HG03565 (cell line): Measurements from ENCODE around the gene CCNB2.

Source experiments
- ATAC-seq: cut with Tn5 transposase; IDR thresholded peaks from one replicate; pipeline ENCODE4 v1.9.1; 2021; ENCODE audit warnings: mild to moderate bottlenecking, moderate library complexity; ENCODE audit not compliant: unreplicated experiment

CCNB2 gene

GRCh38 chr15:59165726-59166125, 60.8 kb downstream of the CCNB2 start:
- ATAC-seq: no peak

GRCh38 chr15:59166166-59166565, 61.2 kb downstream of the CCNB2 start:
- ATAC-seq: no peak

GRCh38 chr15:59166601-59167265, 61.8 kb downstream of the CCNB2 start:
- no peak for ATAC-seq

GRCh38 chr15:59168536-59168935, 63.6 kb downstream of the CCNB2 start:
- no peak for ATAC-seq

- ATAC-seq: no peak
These were observed 64.3 kb downstream of the CCNB2 start for GRCh38 chr15:59169251-59169708.

GRCh38 chr15:59170295-59171066, 65.5 kb downstream of the CCNB2 start:
- ATAC-seq: no peak

GRCh38 chr15:59171067-59171397, 66.1 kb downstream of the CCNB2 start:
- no peak for ATAC-seq

GRCh38 chr15:59172289-59172901, 67.4 kb downstream of the CCNB2 start:
- no peak for ATAC-seq

GRCh38 chr15:59173194-59173593, 68.2 kb downstream of the CCNB2 start:
- ATAC-seq: no peak

- no peak for ATAC-seq
These were observed 69.3 kb downstream of the CCNB2 start for GRCh38 chr15:59174151-59174834.
